AG10803 (cell line): Measurements from ENCODE around the gene VAC14.

Experiments
- DNase-seq: peaks from one replicate; pipeline ENCODE4 v3.0.0; 2010; ENCODE audit warnings: low read depth
- H3K4me3 ChIP-seq: 2 replicates; pipeline ENCODE4 v1.5.1; 2011; ENCODE audit warnings: mild to moderate bottlenecking, low read length, control low read depth
- TF ChIP-seq, protein P1 (sequence below): conservative IDR thresholded peaks from 2 replicates; pipeline ENCODE4 v1.5.1; 2011; ENCODE audit warnings: mild to moderate bottlenecking, low read length, control low read depth, inconsistent platforms

The VAC14 gene

DNA sequence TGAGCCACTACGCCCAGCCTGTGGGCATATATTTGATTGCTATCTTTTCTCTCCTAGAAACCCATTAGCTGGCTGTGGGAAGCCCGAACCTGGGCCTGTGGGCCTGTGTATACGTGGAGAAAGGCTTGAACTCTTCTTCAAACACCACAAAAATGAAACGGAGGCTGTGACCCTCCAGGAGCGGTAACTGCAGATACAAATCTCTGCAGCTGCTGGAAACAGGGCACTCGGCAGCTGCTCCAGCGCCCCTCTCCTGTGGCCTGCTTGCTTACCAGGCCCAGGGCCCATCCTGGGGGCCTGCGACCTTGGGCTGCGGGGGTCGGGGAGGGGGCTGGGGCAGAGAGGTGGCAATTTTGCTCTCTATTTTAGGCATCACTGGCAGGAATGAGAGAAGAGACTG is 87.1 kb downstream of the VAC14 start:
- TF ChIP-seq, protein P1, sequence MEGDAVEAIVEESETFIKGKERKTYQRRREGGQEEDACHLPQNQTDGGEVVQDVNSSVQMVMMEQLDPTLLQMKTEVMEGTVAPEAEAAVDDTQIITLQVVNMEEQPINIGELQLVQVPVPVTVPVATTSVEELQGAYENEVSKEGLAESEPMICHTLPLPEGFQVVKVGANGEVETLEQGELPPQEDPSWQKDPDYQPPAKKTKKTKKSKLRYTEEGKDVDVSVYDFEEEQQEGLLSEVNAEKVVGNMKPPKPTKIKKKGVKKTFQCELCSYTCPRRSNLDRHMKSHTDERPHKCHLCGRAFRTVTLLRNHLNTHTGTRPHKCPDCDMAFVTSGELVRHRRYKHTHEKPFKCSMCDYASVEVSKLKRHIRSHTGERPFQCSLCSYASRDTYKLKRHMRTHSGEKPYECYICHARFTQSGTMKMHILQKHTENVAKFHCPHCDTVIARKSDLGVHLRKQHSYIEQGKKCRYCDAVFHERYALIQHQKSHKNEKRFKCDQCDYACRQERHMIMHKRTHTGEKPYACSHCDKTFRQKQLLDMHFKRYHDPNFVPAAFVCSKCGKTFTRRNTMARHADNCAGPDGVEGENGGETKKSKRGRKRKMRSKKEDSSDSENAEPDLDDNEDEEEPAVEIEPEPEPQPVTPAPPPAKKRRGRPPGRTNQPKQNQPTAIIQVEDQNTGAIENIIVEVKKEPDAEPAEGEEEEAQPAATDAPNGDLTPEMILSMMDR: no peak
- H3K4me3 ChIP-seq: no peak overlapping the region
- DNase-seq: no peak

DNA sequence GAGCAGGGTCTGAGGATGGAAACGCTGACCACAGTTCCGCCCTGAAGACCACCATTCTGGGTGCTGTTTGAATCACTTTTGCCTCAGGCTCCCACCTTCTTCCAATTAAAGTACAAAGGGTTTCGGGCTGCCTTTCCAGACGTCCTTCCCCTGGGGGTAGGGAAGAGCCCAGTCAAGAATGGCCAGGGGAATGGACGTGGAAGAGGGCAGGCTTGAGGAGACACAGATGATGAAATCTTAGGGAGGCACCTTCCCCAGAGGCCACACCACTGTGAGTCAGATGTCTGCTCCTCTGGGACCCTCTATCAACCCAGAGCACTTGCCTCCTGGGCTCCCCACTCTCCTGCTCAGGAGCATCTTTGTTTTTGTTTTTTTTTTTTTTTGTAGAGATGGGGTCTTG is 87.6 kb downstream of the VAC14 start:
- TF ChIP-seq, protein P1: no peak
- no peak overlapping the region for H3K4me3 ChIP-seq
- DNase-seq: no peak

DNA sequence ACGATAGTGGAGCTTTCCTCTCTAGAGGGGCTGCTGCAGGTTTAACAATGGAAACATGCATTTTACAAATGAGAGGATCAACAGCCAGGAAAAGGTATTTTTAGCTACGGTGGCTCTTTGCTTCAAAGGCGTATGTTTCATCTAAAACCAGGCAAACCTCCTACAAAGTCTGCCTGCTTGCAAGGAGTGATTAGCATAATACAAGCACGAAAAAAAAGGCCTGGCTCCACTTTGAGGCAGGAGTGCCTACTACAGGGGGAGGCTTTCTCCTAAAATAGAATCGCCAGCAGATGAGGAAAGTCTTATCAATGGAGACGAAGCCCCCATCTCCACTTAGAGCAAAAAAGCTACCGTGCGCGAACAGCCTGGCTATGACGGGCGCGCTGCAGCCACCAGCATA is 88.0 kb downstream of the VAC14 start:
- DNase-seq: no peak
- TF ChIP-seq, protein P1: no peak
- no peak overlapping the region for H3K4me3 ChIP-seq

DNA sequence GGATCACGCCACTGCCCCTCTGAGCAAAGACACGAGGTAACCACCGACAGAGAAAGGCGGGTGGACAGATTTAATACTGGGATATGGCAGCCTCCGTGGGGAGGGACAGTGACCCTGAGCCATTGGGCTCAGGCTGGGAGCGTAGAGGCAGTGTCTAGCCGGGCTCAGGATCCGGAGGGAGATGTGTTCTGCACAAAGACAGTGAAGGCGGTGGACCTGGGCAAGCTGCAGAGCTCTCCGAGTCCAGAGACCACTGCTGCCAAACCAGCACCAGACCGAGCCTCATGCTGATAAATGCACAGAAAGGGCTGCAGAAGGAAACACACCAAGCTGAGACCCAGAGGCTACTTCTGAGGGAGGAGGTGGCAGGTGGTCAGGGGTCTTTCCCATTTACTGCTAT is 88.6 kb downstream of the VAC14 start:
- DNase-seq: no peak
- TF ChIP-seq, protein P1: no peak

DNA sequence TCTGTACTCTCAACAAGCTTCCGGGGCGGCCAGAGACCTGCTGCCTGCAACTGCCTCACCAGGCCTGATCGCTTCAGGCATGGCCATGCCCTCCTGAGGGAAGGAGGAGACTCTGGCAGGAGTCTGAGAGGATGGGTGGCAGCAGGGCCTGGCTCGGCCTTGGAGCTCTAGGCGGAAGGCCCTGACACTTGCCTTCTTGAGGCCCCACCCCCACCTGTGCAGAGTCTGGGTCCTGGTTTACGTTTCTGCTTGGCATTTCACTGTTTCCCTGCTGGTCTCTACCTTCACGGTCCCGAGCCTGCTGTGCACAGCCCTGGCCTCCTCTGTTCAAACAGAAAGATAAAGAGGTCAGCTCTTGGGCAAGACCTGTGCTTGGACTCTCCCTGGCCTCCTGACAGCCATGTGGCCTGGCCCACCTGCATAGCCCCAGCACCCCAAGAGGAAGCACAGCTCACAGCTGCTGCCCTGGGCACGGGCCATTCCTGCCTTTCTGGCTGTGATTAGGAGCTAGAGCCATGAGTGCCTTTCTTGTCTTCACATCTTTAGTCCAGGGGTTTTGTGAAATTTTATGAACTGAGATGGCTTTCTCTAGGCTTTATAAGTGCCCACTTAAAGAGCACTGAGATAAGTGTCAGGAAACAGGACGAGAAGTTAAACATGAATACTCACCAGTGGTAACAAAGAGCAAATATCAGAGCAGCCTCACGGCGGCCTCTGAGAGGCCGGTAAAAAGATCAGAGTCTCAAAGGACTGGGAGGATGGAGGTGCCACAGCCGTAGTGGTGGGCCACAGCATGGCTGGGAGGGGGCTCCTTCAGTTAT is 89.5 kb downstream of the VAC14 start:
- TF ChIP-seq, protein P1: no peak
- DNase-seq: no peak
- H3K4me3 ChIP-seq: no peak overlapping the region

More for the DNA sequence above, 88.6 kb downstream of the VAC14 start:
- no peak overlapping the region for H3K4me3 ChIP-seq

DNA sequence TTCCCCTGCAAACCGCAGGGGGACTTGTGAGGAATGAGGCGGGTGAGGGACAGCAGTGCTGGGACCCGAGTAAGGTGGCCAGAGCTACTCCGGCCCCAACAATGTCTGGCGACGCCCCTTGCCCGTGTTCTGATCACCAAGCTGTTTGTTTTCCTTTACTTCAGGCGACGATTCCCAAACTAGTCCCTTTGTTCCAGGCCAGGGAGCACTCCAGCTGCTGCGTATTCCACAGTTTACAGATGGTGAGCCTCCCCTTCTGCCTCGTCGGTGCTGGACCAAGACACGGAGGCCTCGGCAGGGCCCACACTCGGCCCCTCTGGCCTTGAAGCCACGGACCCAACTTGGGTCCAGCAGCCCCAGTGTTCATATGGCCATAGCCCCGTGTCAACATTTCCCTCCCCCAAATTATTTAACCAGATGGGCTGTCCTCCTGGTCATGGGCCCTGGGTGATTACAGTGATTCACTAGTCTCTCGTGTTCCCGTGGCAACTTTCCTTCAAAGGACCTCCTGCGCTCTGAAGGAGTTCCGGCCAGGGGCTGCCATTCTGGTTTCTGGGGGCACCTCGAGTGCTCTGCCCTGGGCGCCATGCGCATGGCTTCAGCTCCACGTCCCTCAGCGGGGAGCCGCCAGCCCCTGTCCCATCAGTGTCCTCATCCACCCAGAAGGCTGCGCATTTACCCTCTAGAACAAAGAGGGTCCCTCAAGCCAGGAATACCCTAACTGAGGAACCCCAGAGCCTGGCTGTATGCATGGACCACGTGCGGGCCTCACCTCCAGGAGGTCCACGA is 90.3 kb downstream of the VAC14 start:
- DNase-seq: no peak
- no peak overlapping the region for H3K4me3 ChIP-seq
- TF ChIP-seq, protein P1: no peak
